CD14-positive monocyte (primary cell): ENCODE measurements around the gene RBM18. TPM values are rescaled to one million over a fixed set of nuclear protein-coding genes. Genes with fewer than 3 reads are reported as not detected.

Source experiments
- DNase-seq, 3 donors: peaks; one replicate each; pipeline ENCODE4 v3.0.0-alpha.2; 2011 to 2022
- H2AFZ ChIP-seq: 2 replicates; pipeline ENCODE4 v1.6.0; 2012; ENCODE audit warnings: mild to moderate bottlenecking, low read depth, low read length, inconsistent platforms; ENCODE audit not compliant: insufficient read depth, poor library complexity, severe bottlenecking
- H3K27ac ChIP-seq, 2 donors: 1 replicate in 1 of 2; 2 replicates in 1 of 2; pipeline ENCODE4 v1.5.1; 2012 to 2013; ENCODE audit warnings: low read length in 2 of 2, control low read depth in 1 of 2, inconsistent platforms in 1 of 2, low read depth in 1 of 2, mild to moderate bottlenecking in 1 of 2
- H3K27me3 ChIP-seq, 2 donors: one replicate each; pipeline versions ENCODE4 v1.6.0 to v1.6.1; 2011 to 2013; ENCODE audit warnings: low read length in 2 of 2; ENCODE audit not compliant: control insufficient read depth in 2 of 2, insufficient read depth in 2 of 2
- H3K36me3 ChIP-seq, 2 donors: replicated peaks in 1 of 2; 1 replicate in 1 of 2; 2 replicates in 1 of 2; pipeline versions ENCODE4 v1.5.1 to v1.6.1; 2012 to 2013; ENCODE audit warnings: low read length in 2 of 2, control low read depth in 1 of 2, inconsistent platforms in 1 of 2, mild to moderate bottlenecking in 1 of 2; ENCODE audit not compliant: insufficient read depth in 2 of 2, control insufficient read depth in 1 of 2
- H3K4me1 ChIP-seq, 2 donors: 1 replicate in 1 of 2; 2 replicates in 1 of 2; pipeline versions ENCODE4 v1.5.1 to v1.6.1; 2012 to 2013; ENCODE audit warnings: low read length in 2 of 2, control low read depth in 1 of 2, inconsistent platforms in 1 of 2, mild to moderate bottlenecking in 1 of 2, moderate library complexity in 1 of 2; ENCODE audit not compliant: insufficient read depth in 2 of 2, control insufficient read depth in 1 of 2
- H3K4me2 ChIP-seq: replicated peaks from 2 replicates; pipeline ENCODE3; 2012; ENCODE audit warnings: low read length, moderate library complexity, mild to moderate bottlenecking; ENCODE audit not compliant: poor library complexity, severe bottlenecking; ENCODE audit errors: extremely low read depth
- H3K4me3 ChIP-seq, 3 experiments: fragments of 200-600 bp in 1 of 3; sonication (generic) in 1 of 3; replicated peaks in 1 of 3; 1 replicate in 2 of 3; 2 replicates in 1 of 3; pipeline ENCODE4 v1.5.1; 2011 to 2013; ENCODE audit warnings: low read length in 3 of 3, mild to moderate bottlenecking in 3 of 3, control low read depth in 2 of 3, low read depth in 2 of 3, inconsistent platforms in 1 of 3, moderate library complexity in 1 of 3
- H3K79me2 ChIP-seq: 2 replicates; pipeline ENCODE4 v1.6.0; 2012; ENCODE audit warnings: mild to moderate bottlenecking, control low read depth, inconsistent platforms, low read length, moderate library complexity; ENCODE audit not compliant: insufficient read depth
- H3K9ac ChIP-seq: 2 replicates; pipeline ENCODE4 v1.6.0; 2017; ENCODE audit warnings: low read length, mild to moderate bottlenecking; ENCODE audit not compliant: insufficient read depth, poor library complexity, severe bottlenecking
- H3K9me3 ChIP-seq, 2 donors: replicated peaks in 1 of 2; 1 replicate in 1 of 2; 2 replicates in 1 of 2; pipeline versions ENCODE4 v1.5.1 to v1.6.1; 2012 to 2013; ENCODE audit warnings: low read length in 2 of 2, control low read depth in 1 of 2; ENCODE audit not compliant: control insufficient read depth in 1 of 2, insufficient read depth in 1 of 2
- H4K20me1 ChIP-seq: 2 replicates; pipeline ENCODE4 v1.6.0; 2012; ENCODE audit warnings: mild to moderate bottlenecking, low read length, control low read depth, moderate library complexity; ENCODE audit not compliant: insufficient read depth
- H3K27ac Mint-ChIP-seq, 7 donors: one replicate each; pipeline ENCODE4 v1.8.0; 2020; ENCODE audit warnings: mild to moderate bottlenecking in 7 of 7, mixed read lengths in 7 of 7, moderate library complexity in 6 of 7, inconsistent platforms in 2 of 7
- H3K27me3 Mint-ChIP-seq, 3 donors: one replicate each; pipeline ENCODE4 v1.8.0; 2021 to 2022; ENCODE audit warnings: low read depth in 3 of 3, mild to moderate bottlenecking in 3 of 3, mixed read lengths in 3 of 3, moderate library complexity in 3 of 3, inconsistent platforms in 1 of 3
- H3K36me3 Mint-ChIP-seq, 2 donors: one replicate each; pipeline ENCODE4 v1.8.0; 2020; ENCODE audit warnings: mixed read lengths in 2 of 2, inconsistent platforms in 1 of 2, mild to moderate bottlenecking in 1 of 2
- H3K4me1 Mint-ChIP-seq: one replicate; pipeline ENCODE4 v1.8.0; 2020; ENCODE audit warnings: mild to moderate bottlenecking, mixed read lengths
- H3K4me3 Mint-ChIP-seq, 2 donors: one replicate each; pipeline ENCODE4 v1.8.0; 2020; ENCODE audit warnings: mild to moderate bottlenecking in 2 of 2, mixed read lengths in 2 of 2, moderate library complexity in 1 of 2
- H3K9me3 Mint-ChIP-seq, 7 donors: one replicate each; pipeline ENCODE4 v1.8.0; 2020 to 2022; ENCODE audit warnings: mixed read lengths in 7 of 7, mild to moderate bottlenecking in 6 of 7, moderate library complexity in 6 of 7, inconsistent platforms in 2 of 7
- CTCF ChIP-seq: fragments of 200-600 bp; IDR thresholded peaks from one replicate; pipeline ENCODE4 v1.8.0; 2022; ENCODE audit warnings: antibody characterized with exemption, mild to moderate bottlenecking
- WGBS: methylation state at CpG from one replicate; pipeline ENCODE4 v1.1.5; 2013; ENCODE audit warnings: missing lambda C conversion rate; ENCODE audit not compliant: insufficient coverage; 5-methylcytosine and 5-hydroxymethylcytosine counted together
- intact Hi-C, 2 donors: fragments of 100-400 bp; cut with micrococcal nuclease; formaldehyde crosslinking; loops; one replicate each; pipeline versions ENCODE4 v1.15.0 to v1.15.1; 2023
- polyA plus RNA-seq, 3 donors: library from polyadenylated mRNA; depleted of rRNA in 1 of 3; unstranded in 2 of 3; stranded (reverse) in 1 of 3; fragments of 300-500 nt in 2 of 3; fragments of >200 nt in 1 of 3; fragmentation: Illumina TruSeq in 2 of 3; gene quantifications; 1 replicate in 2 of 3; 2 replicates in 1 of 3; pipeline ENCODE4 v1.2.3, GENCODE V29; 2012 to 2021

The RBM18 gene
- polyA plus RNA-seq, 3 donors = 10.4 to 26.3 (median 25.3) TPM

- Histone ChIP-seq H3K27me3 (no peaks in the 10 kb centered on the region), H3K4me1 (no peaks in the 10 kb centered on the region), H3K9ac (no peak overlapping the region), H3K4me3 (no peak overlapping the region), H3K79me2 (no peaks in the 10 kb centered on the region), H4K20me1 (no peaks in the 10 kb centered on the region), H3K36me3 (no peaks in the 10 kb centered on the region), H2AFZ (no peak overlapping the region), H3K4me2 (no peak overlapping the region), H3K9me3 (no peaks in the 10 kb centered on the region), H3K27ac (no peak overlapping the region)
- Mint-ChIP-seq H3K9me3 (no peaks in the 10 kb centered on the region), H3K4me3 (no peak overlapping the region), H3K36me3 (no peaks in the 10 kb centered on the region), H3K4me1 (no peaks in the 10 kb centered on the region), H3K27me3 (peaks cover 0 to 5% (median 2%) of the 10 kb centered on the region in 3 donors), H3K27ac (no peak overlapping the region)
- DNase-seq = no peak
- WGBS = 87% methylated on average over 7 of the region's 7 CpGs
- intact Hi-C loops = no loop called here
- no peak for TF ChIP-seq CTCF
Observed at GRCh38 chr9:122197426-122197825, 67.2 kb downstream of the RBM18 start.

GRCh38 chr9:122195875-122196274 lies 68.8 kb downstream of the RBM18 start:
- Histone ChIP-seq H3K79me2 (no peaks in the 10 kb centered on the region), H3K27ac (no peak overlapping the region), H3K27me3 (no peaks in the 10 kb centered on the region), H3K4me1 (no peaks in the 10 kb centered on the region), H3K9ac (peak overlapping the region; percentile 4), H3K9me3 (no peaks in the 10 kb centered on the region), H3K36me3 (no peaks in the 10 kb centered on the region), H4K20me1 (no peaks in the 10 kb centered on the region), H3K4me2 (no peak overlapping the region), H3K4me3 (no peak overlapping the region), H2AFZ (no peak overlapping the region)
- DNase-seq = no peak
- no peaks in the 10 kb centered on the region for H3K9me3 Mint-ChIP-seq
- H3K4me3 Mint-ChIP-seq = no peak overlapping the region
- TF ChIP-seq CTCF = no peak
- H3K27ac Mint-ChIP-seq = no peak overlapping the region
- H3K36me3 Mint-ChIP-seq = no peaks in the 10 kb centered on the region
- intact Hi-C loops = no loop called here
- peaks cover 0 to 5% (median 2%) of the 10 kb centered on the region in 3 donors for H3K27me3 Mint-ChIP-seq
- H3K4me1 Mint-ChIP-seq = no peaks in the 10 kb centered on the region
- WGBS = no CpG with 5 or more reads among the region's 4 CpGs
